PC-3 (cell line): ENCODE results near the gene PREX1. TPM values are rescaled to one million over a fixed set of nuclear protein-coding genes. Genes with fewer than 3 reads are reported as not detected.
"Not testable (repeated sequence)": the region's sequence is repeated elsewhere in the genome, so short reads cannot be mapped to it uniquely, and the experiment has no call there.

Source experiments
- ATAC-seq: fragments of 200-7000 bp; cut with Tn5 transposase; 2 replicates; pipeline ENCODE4 v1.9.1; 2020; ENCODE audit warnings: mild to moderate bottlenecking, moderate library complexity
- BruUV-seq: library from RNA; stranded (reverse); fragments of 400-500 nt; replicated peaks from 2 replicates; lab custom pipeline; 2021; lab: Mats Ljungman, UMichigan
- CTCF ChIA-PET: fragments of 300-600 bp; sonication (Branson Sonifier 250); formaldehyde crosslinking; loops from one replicate; lab custom pipeline; 2022; ENCODE audit warnings: antibody characterized with exemption; lab: Charles Lee
- POLR2A ChIA-PET: fragments of 300-600 bp; sonication (Branson Sonifier 250); formaldehyde crosslinking; loops from one replicate; lab custom pipeline; 2022; ENCODE audit warnings: antibody characterized with exemption; ENCODE audit not compliant: unreplicated experiment; lab: Charles Lee
- DNase-seq: peaks from one replicate; pipeline ENCODE4 v3.0.0-alpha.2; 2015
- H2AFZ ChIP-seq: fragments of 300-600 bp; sonication (generic); 2 replicates; pipeline ENCODE4 v1.6.0; 2016; ENCODE audit warnings: antibody characterized with exemption, low read length
- H3F3A ChIP-seq: fragments of 300-600 bp; sonication (generic); one replicate; pipeline ENCODE4 v1.6.0; 2017; ENCODE audit warnings: antibody characterized with exemption, low read length, control low read depth, mild to moderate bottlenecking; ENCODE audit not compliant: unreplicated experiment
- H3K27ac ChIP-seq: fragments of 300-600 bp; sonication (generic); 2 replicates; pipeline ENCODE4 v1.5.1; 2016; ENCODE audit warnings: mild to moderate bottlenecking, low read length
- H3K27me3 ChIP-seq: fragments of 300-600 bp; sonication (generic); 2 replicates; pipeline ENCODE4 v1.6.1; 2016; ENCODE audit warnings: low read length, mixed read lengths
- H3K36me3 ChIP-seq: fragments of 300-600 bp; sonication (generic); 2 replicates; pipeline ENCODE4 v1.6.1; 2016; ENCODE audit warnings: low read depth, mixed run types, low read length, mixed read lengths
- H3K4me1 ChIP-seq: fragments of 300-600 bp; sonication (generic); 2 replicates; pipeline ENCODE4 v1.5.1; 2016; ENCODE audit warnings: low read length; ENCODE audit not compliant: insufficient read depth
- H3K4me2 ChIP-seq: fragments of 300-600 bp; sonication (generic); 2 replicates; pipeline ENCODE4 v1.6.0; 2016; ENCODE audit warnings: low read length
- H3K4me3 ChIP-seq: fragments of 300-600 bp; sonication (generic); 2 replicates; pipeline ENCODE4 v1.5.1; 2016; ENCODE audit warnings: mild to moderate bottlenecking, low read length, mixed read lengths
- H3K79me2 ChIP-seq: fragments of 300-600 bp; sonication (generic); 2 replicates; pipeline ENCODE4 v1.6.1; 2017; ENCODE audit warnings: low read length, mixed read lengths
- H3K9ac ChIP-seq: fragments of 300-600 bp; sonication (generic); 2 replicates; pipeline ENCODE4 v1.6.0; 2016; ENCODE audit warnings: mild to moderate bottlenecking, low read length
- H3K9me2 ChIP-seq: fragments of 300-600 bp; sonication (generic); replicated peaks from 2 replicates; pipeline ENCODE4 v1.6.1; 2016; ENCODE audit warnings: mixed run types, low read length, mixed read lengths
- H3K9me3 ChIP-seq: fragments of 300-600 bp; sonication (generic); 2 replicates; pipeline ENCODE4 v1.6.1; 2016; ENCODE audit warnings: low read length, mixed read lengths
- H4K20me1 ChIP-seq: fragments of 300-600 bp; sonication (generic); 2 replicates; pipeline ENCODE4 v1.6.1; 2016; ENCODE audit warnings: low read length, mixed read lengths
- EZH2 ChIP-seq: fragments of 300-600 bp; sonication (generic); IDR thresholded peaks from one replicate; pipeline ENCODE4 v1.6.1; 2017; ENCODE audit warnings: antibody characterized with exemption, mild to moderate bottlenecking, low read length; ENCODE audit not compliant: unreplicated experiment
- EZH2phosphoT487 ChIP-seq: fragments of 300-600 bp; sonication (generic); IDR thresholded peaks from 2 replicates; pipeline ENCODE4 v1.6.1; 2018; ENCODE audit warnings: mild to moderate bottlenecking, antibody characterized with exemption, low read length, borderline replicate concordance
- intact Hi-C: fragments of 100-400 bp; cut with micrococcal nuclease; formaldehyde crosslinking; loops from 2 replicates; pipeline ENCODE4 v1.9.0; 2023
- total RNA-seq: library from RNA; depleted of rRNA; stranded (reverse); fragments of >200 nt; gene quantifications from 2 replicates; pipeline ENCODE4 v1.2.3, GENCODE V29; 2014
- TF ChIP-seq, protein P1 (sequence below): fragments of 300-600 bp; sonication (generic); conservative IDR thresholded peaks from 2 replicates; pipeline ENCODE4 v1.5.1; 2017; ENCODE audit warnings: antibody characterized with exemption, low read depth, mild to moderate bottlenecking, low read length

Gene PREX1
- total RNA-seq, 1 experiment from 2014 or later = 22.1 TPM

DNA sequence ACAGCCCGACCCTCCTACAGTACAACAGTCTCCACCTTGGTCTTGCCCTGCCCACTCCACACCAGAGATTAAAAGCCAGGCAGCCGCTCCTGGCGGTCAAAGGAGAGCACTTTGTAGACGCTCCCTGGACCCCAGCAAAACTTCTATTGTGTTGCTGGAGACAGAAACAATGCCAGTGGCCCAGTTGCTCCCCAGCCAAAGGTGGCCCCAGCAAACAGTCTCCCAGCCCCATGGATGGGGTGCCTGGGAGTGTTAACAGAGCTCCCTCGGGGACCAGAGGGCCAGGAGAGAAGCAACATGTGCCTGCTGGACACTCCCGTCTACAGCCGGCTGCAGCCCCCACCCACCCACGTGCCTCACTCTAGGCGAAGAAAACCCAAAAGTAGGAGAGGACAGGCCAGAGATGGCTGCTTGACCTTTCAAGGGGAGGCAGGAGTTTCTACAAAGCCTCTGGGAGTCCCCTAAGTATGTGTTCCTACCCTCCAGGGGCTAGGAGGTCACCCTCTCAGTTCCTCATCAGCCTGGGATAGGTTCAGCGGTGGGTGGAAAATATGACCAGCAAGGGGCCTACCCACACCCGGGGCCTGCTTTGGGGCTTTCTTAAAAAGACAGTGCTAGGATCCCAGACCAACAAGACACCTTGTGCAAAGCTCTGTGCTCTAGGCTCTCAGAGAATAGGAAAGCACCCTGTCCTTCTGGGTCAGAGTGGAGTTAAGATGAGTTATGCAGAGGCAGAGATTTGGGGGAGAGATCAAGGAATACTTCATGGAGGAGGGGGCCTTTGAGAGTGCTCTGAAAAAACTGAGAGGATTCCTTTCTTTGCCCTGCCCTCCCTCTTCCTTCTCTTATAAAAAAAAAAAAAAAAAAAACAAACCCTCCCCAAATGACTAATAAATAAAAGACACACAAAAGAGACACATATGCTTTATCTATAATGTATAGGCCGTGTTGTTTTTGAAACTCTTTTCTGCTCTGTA, 19.0 kb upstream of the PREX1 start:
- no peak overlapping the region for H3K4me2 ChIP-seq
- intact Hi-C loops = no loop called here
- CTCF ChIA-PET = no interaction called here
- H3K79me2 ChIP-seq = no peaks in the 10 kb centered on the region
- no peaks in the 10 kb centered on the region for H3K36me3 ChIP-seq
- no peak overlapping the region for H3K4me3 ChIP-seq
- BruUV-seq = no TSS peak
- POLR2A ChIA-PET = no interaction called here
- TF ChIP-seq, protein P1, sequence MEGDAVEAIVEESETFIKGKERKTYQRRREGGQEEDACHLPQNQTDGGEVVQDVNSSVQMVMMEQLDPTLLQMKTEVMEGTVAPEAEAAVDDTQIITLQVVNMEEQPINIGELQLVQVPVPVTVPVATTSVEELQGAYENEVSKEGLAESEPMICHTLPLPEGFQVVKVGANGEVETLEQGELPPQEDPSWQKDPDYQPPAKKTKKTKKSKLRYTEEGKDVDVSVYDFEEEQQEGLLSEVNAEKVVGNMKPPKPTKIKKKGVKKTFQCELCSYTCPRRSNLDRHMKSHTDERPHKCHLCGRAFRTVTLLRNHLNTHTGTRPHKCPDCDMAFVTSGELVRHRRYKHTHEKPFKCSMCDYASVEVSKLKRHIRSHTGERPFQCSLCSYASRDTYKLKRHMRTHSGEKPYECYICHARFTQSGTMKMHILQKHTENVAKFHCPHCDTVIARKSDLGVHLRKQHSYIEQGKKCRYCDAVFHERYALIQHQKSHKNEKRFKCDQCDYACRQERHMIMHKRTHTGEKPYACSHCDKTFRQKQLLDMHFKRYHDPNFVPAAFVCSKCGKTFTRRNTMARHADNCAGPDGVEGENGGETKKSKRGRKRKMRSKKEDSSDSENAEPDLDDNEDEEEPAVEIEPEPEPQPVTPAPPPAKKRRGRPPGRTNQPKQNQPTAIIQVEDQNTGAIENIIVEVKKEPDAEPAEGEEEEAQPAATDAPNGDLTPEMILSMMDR = no peak
- TF ChIP-seq EZH2 (no peak), EZH2phosphoT487 (no peak)
- no peak overlapping the region for H3K9ac ChIP-seq
- ATAC-seq = peak; percentile 11
- no peak for DNase-seq
- H3K4me1 ChIP-seq = peaks cover 31% of the 10 kb centered on the region
- no peaks in the 10 kb centered on the region for H3K9me3 ChIP-seq
- no peak overlapping the region for H2AFZ ChIP-seq
- no peak overlapping the region for H3K27ac ChIP-seq
- H3K27me3 ChIP-seq = no peaks in the 10 kb centered on the region
- no peaks in the 10 kb centered on the region for H3F3A ChIP-seq
- no peaks in the 10 kb centered on the region for H4K20me1 ChIP-seq
- no peaks in the 10 kb centered on the region for H3K9me2 ChIP-seq

DNA sequence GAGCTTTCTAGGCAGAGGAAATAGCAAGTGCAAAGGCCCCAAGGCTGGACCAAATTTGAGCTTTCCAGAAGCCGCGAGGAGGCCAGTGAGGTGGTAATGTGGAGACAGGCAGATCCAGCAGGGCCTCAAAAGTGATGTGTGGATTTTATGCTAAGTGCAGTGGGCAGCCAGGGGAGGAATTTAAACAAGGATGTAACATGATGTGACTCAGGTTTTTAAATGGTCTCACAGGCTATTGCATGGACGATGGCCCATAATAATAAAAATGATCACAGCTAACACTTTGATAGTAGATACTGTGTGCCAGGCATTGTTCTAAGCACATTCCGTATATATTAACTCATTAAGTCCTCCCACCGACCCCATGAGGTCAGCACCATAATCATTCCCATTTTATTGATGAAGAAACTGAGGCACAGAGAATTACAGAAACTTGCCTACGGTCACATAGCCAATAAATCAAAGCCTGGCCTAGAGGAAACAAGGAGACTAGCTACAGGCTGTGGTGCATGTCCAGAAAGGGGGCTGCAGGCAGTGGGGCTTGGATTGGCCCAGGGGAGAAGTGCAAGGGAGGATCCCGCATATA, 18.0 kb upstream of the PREX1 start:
- Histone ChIP-seq H3K36me3 (no peaks in the 10 kb centered on the region), H3F3A (no peaks in the 10 kb centered on the region), H3K4me3 (no peak overlapping the region), H3K9ac (no peak overlapping the region), H3K4me1 (peaks cover 40% of the 10 kb centered on the region), H3K9me2 (no peaks in the 10 kb centered on the region), H2AFZ (no peak overlapping the region), H3K79me2 (no peaks in the 10 kb centered on the region), H4K20me1 (no peaks in the 10 kb centered on the region), H3K27me3 (no peaks in the 10 kb centered on the region), H3K27ac (no peak overlapping the region), H3K4me2 (no peak overlapping the region), H3K9me3 (no peaks in the 10 kb centered on the region)
- TF ChIP-seq EZH2 = no peak
- TF ChIP-seq EZH2phosphoT487 = no peak
- TF ChIP-seq, protein P1 = no peak
- intact Hi-C loops = no loop called here
- POLR2A ChIA-PET = no interaction called here
- DNase-seq (peak; percentile 54), ATAC-seq (peak; percentile 55)
- no TSS peak for BruUV-seq
- CTCF ChIA-PET = interaction anchor here (0.6 kb wide), 1 partner anchor 179 kb away, joined by 5 read pairs; no protein-coding TSS in a partner anchor

DNA sequence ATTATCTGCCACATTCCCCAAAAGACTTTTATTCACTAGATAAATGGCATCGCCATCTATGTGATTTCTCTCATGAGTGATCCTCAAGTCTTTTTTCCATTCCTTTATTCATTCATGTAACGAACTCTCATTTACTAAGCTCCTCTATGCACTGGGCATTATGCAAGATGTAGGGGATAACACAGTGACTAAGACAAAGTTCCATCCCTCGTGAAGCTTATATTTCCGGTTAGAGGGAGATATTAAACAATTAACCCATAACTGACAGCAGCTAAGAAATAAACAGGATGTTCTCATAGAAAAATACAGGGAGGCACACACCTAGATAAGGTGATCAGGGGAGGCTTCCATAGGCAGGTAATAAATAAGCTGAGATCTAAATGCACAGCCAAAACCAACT, 17.2 kb upstream of the PREX1 start:
- intact Hi-C loops = no loop called here
- TF ChIP-seq EZH2phosphoT487 = no peak
- TF ChIP-seq, protein P1 = no peak
- TF ChIP-seq EZH2 = no peak
- Histone ChIP-seq H3F3A (no peaks in the 10 kb centered on the region), H3K9me3 (no peaks in the 10 kb centered on the region), H3K4me3 (no peak overlapping the region), H3K27ac (no peak overlapping the region), H3K4me2 (no peak overlapping the region), H3K4me1 (peaks cover 41% of the 10 kb centered on the region), H3K27me3 (no peaks in the 10 kb centered on the region), H3K79me2 (no peaks in the 10 kb centered on the region), H3K9ac (no peak overlapping the region), H4K20me1 (no peaks in the 10 kb centered on the region), H3K9me2 (no peaks in the 10 kb centered on the region), H3K36me3 (no peaks in the 10 kb centered on the region), H2AFZ (no peak overlapping the region)
- POLR2A ChIA-PET = interaction anchor here (0.7 kb wide), 1 partner anchor 1282 kb away, joined by 3 read pairs; no protein-coding TSS in a partner anchor
- CTCF ChIA-PET = no interaction called here
- DNase-seq = peak; percentile 35
- no peak for ATAC-seq
- BruUV-seq = no TSS peak

DNA sequence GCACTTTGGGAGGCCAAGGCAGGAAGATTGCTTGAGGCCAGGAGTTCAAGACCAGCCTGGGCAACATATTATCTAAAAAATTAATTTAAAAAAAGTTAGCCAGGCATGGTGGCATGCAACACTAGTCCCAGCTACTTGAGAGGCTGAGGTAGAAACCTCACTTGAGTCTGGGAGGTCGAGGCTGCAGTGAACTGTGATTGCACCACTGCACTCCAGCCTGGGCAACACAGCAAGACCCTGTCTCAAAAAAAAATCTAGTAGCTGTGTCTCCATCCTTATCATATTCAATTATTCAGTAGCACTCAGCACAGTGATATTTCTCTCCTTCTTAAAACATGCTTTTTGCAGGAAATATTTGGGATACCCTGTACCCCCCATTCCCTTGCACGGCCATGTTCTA, 16.1 kb upstream of the PREX1 start:
- H3K9me3 ChIP-seq, H3K9me2 ChIP-seq, H3K4me3 ChIP-seq, H3K27ac ChIP-seq, intact Hi-C loops, H3K9ac ChIP-seq, POLR2A ChIA-PET, CTCF ChIA-PET, DNase-seq, H3K36me3 ChIP-seq, H3K27me3 ChIP-seq, H4K20me1 ChIP-seq, ATAC-seq, BruUV-seq, H3F3A ChIP-seq, H3K79me2 ChIP-seq, H3K4me2 ChIP-seq, H2AFZ ChIP-seq: not testable (repeated sequence)
- peaks cover 41% of the 10 kb centered on the region for H3K4me1 ChIP-seq
